ENCODE results near the gene PACRG. TPM values are rescaled to one million over a fixed set of nuclear protein-coding genes. Genes with fewer than 3 reads are reported as not detected.

The PACRG gene
- total RNA-seq, 1 experiment from 2014 or later: 0.26 TPM

DNA sequence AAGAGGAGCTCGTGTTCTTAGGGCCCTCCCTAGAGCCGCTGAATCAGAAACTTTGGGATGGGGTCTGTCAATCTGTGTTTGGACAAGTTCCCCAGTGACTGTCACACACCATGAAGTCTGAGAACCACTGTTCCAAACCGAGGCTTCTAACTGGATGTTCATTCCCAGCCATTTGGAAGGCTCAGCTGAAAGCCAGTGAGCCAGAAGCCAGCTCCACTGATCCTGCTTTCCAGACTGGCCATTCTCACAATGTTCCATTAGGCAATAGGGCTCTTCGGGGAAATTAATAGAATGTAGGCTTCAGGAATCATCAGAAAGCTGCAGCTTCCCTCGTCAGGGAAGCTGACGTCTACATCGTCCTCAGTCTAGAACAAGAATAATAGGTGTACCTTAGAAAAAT is 595.9 kb downstream of the PACRG start:
- no peak overlapping the region for H3K4me2 ChIP-seq (ENCODE audit: insufficient read depth, insufficient read length, low read length)
- no peaks in the 10 kb centered on the region for H3K79me2 ChIP-seq (ENCODE audit: insufficient read depth, low read length)
- Mint-ChIP-seq H3K27ac (no peak overlapping the region), H3K36me3 (ENCODE audit: insufficient read depth in 1 of 3, low read depth in 3 of 3) (peaks cover 3 to 10% (median 4%) of the 10 kb centered on the region in 3 experiments; a peak in 4 of 7 replicates), H3K27me3 (ENCODE audit: low read depth) (peaks cover 1% of the 10 kb centered on the region), H3K9me3 (peaks cover 0 to 7% of the 10 kb centered on the region in 2 experiments; a peak in 3 of 5 replicates), H3K4me1 (peaks cover 8 to 13% of the 10 kb centered on the region in 2 experiments; a peak in 3 of 4 replicates), H3K4me3 (no peak overlapping the region)
- TF ChIP-seq, protein P1, sequence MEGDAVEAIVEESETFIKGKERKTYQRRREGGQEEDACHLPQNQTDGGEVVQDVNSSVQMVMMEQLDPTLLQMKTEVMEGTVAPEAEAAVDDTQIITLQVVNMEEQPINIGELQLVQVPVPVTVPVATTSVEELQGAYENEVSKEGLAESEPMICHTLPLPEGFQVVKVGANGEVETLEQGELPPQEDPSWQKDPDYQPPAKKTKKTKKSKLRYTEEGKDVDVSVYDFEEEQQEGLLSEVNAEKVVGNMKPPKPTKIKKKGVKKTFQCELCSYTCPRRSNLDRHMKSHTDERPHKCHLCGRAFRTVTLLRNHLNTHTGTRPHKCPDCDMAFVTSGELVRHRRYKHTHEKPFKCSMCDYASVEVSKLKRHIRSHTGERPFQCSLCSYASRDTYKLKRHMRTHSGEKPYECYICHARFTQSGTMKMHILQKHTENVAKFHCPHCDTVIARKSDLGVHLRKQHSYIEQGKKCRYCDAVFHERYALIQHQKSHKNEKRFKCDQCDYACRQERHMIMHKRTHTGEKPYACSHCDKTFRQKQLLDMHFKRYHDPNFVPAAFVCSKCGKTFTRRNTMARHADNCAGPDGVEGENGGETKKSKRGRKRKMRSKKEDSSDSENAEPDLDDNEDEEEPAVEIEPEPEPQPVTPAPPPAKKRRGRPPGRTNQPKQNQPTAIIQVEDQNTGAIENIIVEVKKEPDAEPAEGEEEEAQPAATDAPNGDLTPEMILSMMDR (conservative IDR thresholded peaks at IDR 0.05): no peak
- H3K27me3 ChIP-seq (ENCODE audit: insufficient read depth, low read length): no peaks in the 10 kb centered on the region
- no peaks in the 10 kb centered on the region for H3K4me1 ChIP-seq (ENCODE audit: insufficient read depth, low read length)
- H3K56ac ChIP-seq (ENCODE audit: insufficient read length, low read depth, low read length): no peak overlapping the region
- H2AFZ ChIP-seq (ENCODE audit: low read length): no peak overlapping the region
- no peaks in the 10 kb centered on the region for H4K20me1 ChIP-seq (ENCODE audit: control insufficient read depth, insufficient read depth, insufficient read length)
- H3K9ac ChIP-seq (ENCODE audit: extremely low read depth, insufficient read length, low read length): no peak overlapping the region
- H2BK12ac ChIP-seq (ENCODE audit: insufficient read length, low read depth, low read length): no peak overlapping the region
- H4K91ac ChIP-seq (ENCODE audit: insufficient read length, low read depth, low read length): no peak overlapping the region
- H2BK120ac ChIP-seq (ENCODE audit: low read depth, low read length, poor library complexity, severe bottlenecking): no peak overlapping the region
- H3K27ac ChIP-seq (ENCODE audit: insufficient read length, low read depth, low read length): no peak overlapping the region
- no peak overlapping the region for H3K4ac ChIP-seq (ENCODE audit: low read depth, low read length)
- no peak overlapping the region for H3K14ac ChIP-seq (ENCODE audit: insufficient read depth, low read length)
- WGBS (ENCODE audit: extremely low coverage, insufficient read length, low lambda C conversion rate): no CpG with 5 or more reads among the region's 7 CpGs
- H3K9me3 ChIP-seq (ENCODE audit: control insufficient read depth, low read depth, low read length): no peaks in the 10 kb centered on the region
- H4K5ac ChIP-seq (ENCODE audit: insufficient read length, low read depth, low read length): no peak overlapping the region
- H3T11ph ChIP-seq (ENCODE audit: low read length): no peak overlapping the region
- H3K23ac ChIP-seq (ENCODE audit: insufficient read length, low read depth, low read length): no peak overlapping the region
- H2AK5ac ChIP-seq (ENCODE audit: insufficient read length, low read length): no peak overlapping the region
- H3K79me1 ChIP-seq (ENCODE audit: insufficient read depth, low read depth, low read length, poor library complexity, severe bottlenecking): no peaks in the 10 kb centered on the region
- no peak overlapping the region for H2BK15ac ChIP-seq (ENCODE audit: low read depth, low read length)
- H2BK5ac ChIP-seq (ENCODE audit: insufficient read length, low read length): no peak overlapping the region
- DNase-seq: no peak
- H4K8ac ChIP-seq (replicated peaks; ENCODE audit: insufficient read length, low read depth, low read length): no peak overlapping the region
- H3K23me2 ChIP-seq (ENCODE audit: insufficient read length, low read depth, low read length, poor library complexity, severe bottlenecking): no peaks in the 10 kb centered on the region
- no peak overlapping the region for H3K18ac ChIP-seq (ENCODE audit: insufficient read length, low read depth, low read length)
- H2BK20ac ChIP-seq (ENCODE audit: low read depth, low read length, poor library complexity, severe bottlenecking): no peak overlapping the region
